Activated CD4-positive, alpha-beta T cell treated with anti-CD3 and anti-CD28 coated beads, Interleukin-2, Interleukin-6, amounts not matched to agents 100 ng/mL and 50 ng/mL, durations not matched to agents 16 hours and 8 hours (primary cell): ENCODE data around the gene KCTD20.

Source experiments
- DNase-seq: peaks from one replicate; pipeline ENCODE4 v3.0.0-alpha.2; 2020

KCTD20 gene

GRCh38 chr6:36499918-36500317 lies 57.1 kb downstream of the KCTD20 start:
- no peak for DNase-seq

GRCh38 chr6:36501686-36502085 lies 58.9 kb downstream of the KCTD20 start:
- DNase-seq: no peak

GRCh38 chr6:36504181-36504580 lies 61.4 kb downstream of the KCTD20 start:
- no peak for DNase-seq

GRCh38 chr6:36504982-36505381 lies 62.2 kb downstream of the KCTD20 start:
- DNase-seq: no peak

- no peak for DNase-seq
These were observed 63.1 kb downstream of the KCTD20 start for GRCh38 chr6:36505744-36506534.

GRCh38 chr6:36506611-36507010 lies 63.8 kb downstream of the KCTD20 start:
- no peak for DNase-seq

- DNase-seq: no peak
These were observed 65.7 kb downstream of the KCTD20 start for GRCh38 chr6:36508532-36508931.

- no peak for DNase-seq
These were observed 67.6 kb downstream of the KCTD20 start for GRCh38 chr6:36510365-36510764.

GRCh38 chr6:36514554-36515456 lies 72.0 kb downstream of the KCTD20 start:
- no peak for DNase-seq

- no peak for DNase-seq
These were observed 73.0 kb downstream of the KCTD20 start for GRCh38 chr6:36515844-36516243.

- no peak for DNase-seq
These were observed 73.8 kb downstream of the KCTD20 start for GRCh38 chr6:36516559-36516958.

- no peak for DNase-seq
These were observed 74.2 kb downstream of the KCTD20 start for GRCh38 chr6:36516988-36517387.

- DNase-seq: no peak
These were observed 74.6 kb downstream of the KCTD20 start for GRCh38 chr6:36517408-36517807.

- DNase-seq: no peak
These were observed 76.6 kb downstream of the KCTD20 start for GRCh38 chr6:36519352-36519751.

GRCh38 chr6:36523451-36523850 lies 80.7 kb downstream of the KCTD20 start:
- DNase-seq: no peak

- DNase-seq: no peak
These were observed 81.2 kb downstream of the KCTD20 start for GRCh38 chr6:36523936-36524499.

GRCh38 chr6:36524871-36525270 lies 82.1 kb downstream of the KCTD20 start:
- DNase-seq: no peak

GRCh38 chr6:36525346-36525745 lies 82.5 kb downstream of the KCTD20 start:
- DNase-seq: no peak

- no peak for DNase-seq
These were observed 83.3 kb downstream of the KCTD20 start for GRCh38 chr6:36526066-36526465.

- no peak for DNase-seq
These were observed 90.5 kb downstream of the KCTD20 start for GRCh38 chr6:36533321-36533720.

- no peak for DNase-seq
These were observed 94.2 kb downstream of the KCTD20 start for GRCh38 chr6:36536873-36537547.

- DNase-seq: peak; percentile 7
These were observed 97.2 kb downstream of the KCTD20 start for GRCh38 chr6:36539814-36540568.
